ENCODE measurements around the gene SLX1A. TPM values are rescaled to one million over a fixed set of nuclear protein-coding genes. Genes with fewer than 3 reads are reported as not detected.

SLX1A gene
- total and polyA plus RNA-seq, 2 experiments from 2014 or later, result 29.5 to 97.5 TPM

GRCh38 chr16:30186782-30187555 is 6.7 kb upstream of the SLX1A start:
- ATAC-seq (peak; percentile 60), DNase-seq (ENCODE audit: low spot score) (peak; percentile 85)
- Histone ChIP-seq H4K20me1 (replicated peaks; ENCODE audit: insufficient read depth) (no peaks in the 10 kb centered on the region), H3K27me3 (ENCODE audit: insufficient read depth) (peaks cover 7% of the 10 kb centered on the region; the same call in 1 of the 2 replicates), H3K36me3 (ENCODE audit: insufficient read depth) (no peaks in the 10 kb centered on the region), H3K79me2 (replicated peaks; ENCODE audit: insufficient read depth) (no peaks in the 10 kb centered on the region), H3F3A (replicated peaks; ENCODE audit: low read depth) (0 out of 2 replicates have a peak, but pooled peaks cover 5% of the 10 kb centered on the region), H2AFZ (no peak overlapping the region), H3K9me2 (ENCODE audit: insufficient read depth) (no peaks in the 10 kb centered on the region), H3K4me3 (no peak overlapping the region), H3K4me1 (ENCODE audit: insufficient read depth) (peaks cover 4% of the 10 kb centered on the region; the same call in 1 of the 2 replicates), H3K27ac (ENCODE audit: low read depth) (no peak overlapping the region), H3K4me2 (no peak overlapping the region)
- peaks cover 15% of the 10 kb centered on the region; the same call in 2 of the 3 replicates for H3K4me1 Mint-ChIP-seq
- no peak overlapping the region for H3K4me3 Mint-ChIP-seq
- H3K9me3 Mint-ChIP-seq, result no peaks in the 10 kb centered on the region
- peak overlapping the region; percentile 82; the same call in 1 of the 2 replicates for H3K27ac Mint-ChIP-seq
- H3K27me3 Mint-ChIP-seq (ENCODE audit: insufficient read depth, low read depth, poor library complexity), result peaks cover 11% of the 10 kb centered on the region
- TF ChIP-seq CTCF (conservative IDR thresholded peaks at IDR 0.05; ENCODE audit: low read depth in 2 of 2), result peak; percentile 77 to 92
- TF ChIP-seq EZH2 (IDR thresholded peaks at IDR 0.05; ENCODE audit: low read depth, unreplicated experiment), result no peak
- TF ChIP-seq ZNF114 (CRISPR knock-in tag; IDR thresholded peaks at IDR 0.05), result no peak
- no peak for TF ChIP-seq EZH2phosphoT487 (IDR thresholded peaks at IDR 0.05; ENCODE audit: unreplicated experiment)
- TF ChIP-seq CREB1 (CRISPR knock-in tag; IDR thresholded peaks at IDR 0.05; ENCODE audit: low read depth), result 0 out of 2 replicates have a peak, but pooled peaks have one; percentile 18
- TF ChIP-seq JUNB (IDR thresholded peaks at IDR 0.05; ENCODE audit: unreplicated experiment), result no peak
- no peak for TF ChIP-seq ZNF462 (CRISPR knock-in tag; IDR thresholded peaks at IDR 0.05)
- TF ChIP-seq POLR2AphosphoS5 (IDR thresholded peaks at IDR 0.05; ENCODE audit: low read depth), result peak; percentile 13; the same call in 1 of the 2 replicates
- no peak for TF ChIP-seq STAT1 (IDR thresholded peaks at IDR 0.05; ENCODE audit: unreplicated experiment)
- no peak for TF ChIP-seq REST (IDR thresholded peaks at IDR 0.05; ENCODE audit: unreplicated experiment)
- no peak for TF ChIP-seq NANOG (IDR thresholded peaks at IDR 0.05; ENCODE audit: borderline replicate concordance)
- TF ChIP-seq ZNF331 (CRISPR knock-in tag; IDR thresholded peaks at IDR 0.05; ENCODE audit: low read depth), result no peak
- TF ChIP-seq ETS1 (IDR thresholded peaks at IDR 0.05), result no peak
- H3K36me3 Mint-ChIP-seq (ENCODE audit: low read depth), result no peaks in the 10 kb centered on the region
